Lower lobe of right lung (tissue), 2 donors: ENCODE measurements around the gene CARM1. TPM values are rescaled to one million over a fixed set of nuclear protein-coding genes. Genes with fewer than 3 reads are reported as not detected.

Source experiments
- ATAC-seq, 2 donors: fragments of 200-7000 bp; cut with Tn5 transposase; one replicate each; pipeline ENCODE4 v1.9.1; 2020 to 2022; ENCODE audit warnings: mild to moderate bottlenecking in 2 of 2, moderate library complexity in 2 of 2
- DNase-seq: peaks from one replicate; pipeline ENCODE4 v3.0.0-alpha.2; 2020
- H3K27ac ChIP-seq: fragments of 200-600 bp; one replicate; pipeline ENCODE4 v1.8.0; 2022
- H3K27me3 ChIP-seq: fragments of 200-600 bp; one replicate; pipeline ENCODE4 v1.8.0; 2022; ENCODE audit warnings: low read depth
- H3K36me3 ChIP-seq: fragments of 200-600 bp; one replicate; pipeline ENCODE4 v1.8.0; 2022; ENCODE audit warnings: mild to moderate bottlenecking
- H3K4me1 ChIP-seq: fragments of 200-600 bp; one replicate; pipeline ENCODE4 v1.8.0; 2022
- H3K4me3 ChIP-seq: fragments of 200-600 bp; one replicate; pipeline ENCODE4 v1.8.0; 2022; ENCODE audit warnings: mild to moderate bottlenecking
- H3K9me3 ChIP-seq: fragments of 200-600 bp; one replicate; pipeline ENCODE4 v1.8.0; 2022
- intact Hi-C: fragments of 100-400 bp; cut with DNase I; formaldehyde crosslinking; loops from one replicate; pipeline ENCODE4 v1.11.0; 2022
- total RNA-seq: library from RNA; stranded (reverse); fragmentation: NEBNext Ultra II Directional; extraction: Animal tissue kit (Norgen Biotek cat#: 25700); gene quantifications from one replicate; pipeline ENCODE4 v1.2.1, GENCODE V29; 2021
- TF ChIP-seq, protein P1 (sequence below): fragments of 200-600 bp; IDR thresholded peaks from one replicate; pipeline ENCODE4 v1.8.0; 2022; ENCODE audit warnings: antibody characterized with exemption, mild to moderate bottlenecking
- donor health status: DM: no; HTN: yes; CAD: no; lungs with severe emphysema.

CARM1 gene
- total RNA-seq, 1 donor from 2014 or later = 27.5 TPM

DNA sequence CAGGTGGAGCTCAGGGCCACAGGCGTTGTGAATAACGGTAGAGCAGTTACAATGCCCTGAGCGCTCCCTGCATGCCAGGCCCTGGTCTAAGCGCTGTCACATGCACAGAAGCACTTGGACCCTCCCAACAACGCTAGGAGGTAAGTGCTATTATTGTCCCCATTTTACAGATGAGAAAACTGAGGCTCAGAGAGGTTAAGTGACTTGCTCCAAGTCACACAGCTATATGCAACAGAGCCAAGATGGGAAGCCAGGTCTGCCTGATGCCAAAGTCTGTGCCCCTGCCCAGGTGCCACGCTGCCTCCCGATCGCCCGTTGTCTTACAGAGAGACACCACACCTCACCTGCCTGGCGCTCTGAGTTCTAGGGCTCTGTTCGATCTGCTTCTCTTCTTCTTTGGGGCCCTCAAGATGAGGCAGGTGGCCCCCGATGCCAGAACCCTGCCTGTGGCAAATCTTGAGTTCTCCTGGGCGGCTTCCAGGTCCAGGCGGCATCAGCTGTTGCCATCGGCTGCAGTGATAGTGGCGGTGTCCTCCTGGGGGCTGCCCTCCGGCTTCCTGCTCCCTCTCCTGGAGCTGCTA, 37.1 kb downstream of the CARM1 start:
- ATAC-seq (no peak), DNase-seq (no peak)
- intact Hi-C loops = no loop called here
- TF ChIP-seq, protein P1, sequence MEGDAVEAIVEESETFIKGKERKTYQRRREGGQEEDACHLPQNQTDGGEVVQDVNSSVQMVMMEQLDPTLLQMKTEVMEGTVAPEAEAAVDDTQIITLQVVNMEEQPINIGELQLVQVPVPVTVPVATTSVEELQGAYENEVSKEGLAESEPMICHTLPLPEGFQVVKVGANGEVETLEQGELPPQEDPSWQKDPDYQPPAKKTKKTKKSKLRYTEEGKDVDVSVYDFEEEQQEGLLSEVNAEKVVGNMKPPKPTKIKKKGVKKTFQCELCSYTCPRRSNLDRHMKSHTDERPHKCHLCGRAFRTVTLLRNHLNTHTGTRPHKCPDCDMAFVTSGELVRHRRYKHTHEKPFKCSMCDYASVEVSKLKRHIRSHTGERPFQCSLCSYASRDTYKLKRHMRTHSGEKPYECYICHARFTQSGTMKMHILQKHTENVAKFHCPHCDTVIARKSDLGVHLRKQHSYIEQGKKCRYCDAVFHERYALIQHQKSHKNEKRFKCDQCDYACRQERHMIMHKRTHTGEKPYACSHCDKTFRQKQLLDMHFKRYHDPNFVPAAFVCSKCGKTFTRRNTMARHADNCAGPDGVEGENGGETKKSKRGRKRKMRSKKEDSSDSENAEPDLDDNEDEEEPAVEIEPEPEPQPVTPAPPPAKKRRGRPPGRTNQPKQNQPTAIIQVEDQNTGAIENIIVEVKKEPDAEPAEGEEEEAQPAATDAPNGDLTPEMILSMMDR = no peak
- Histone ChIP-seq H3K27me3 (no peaks in the 10 kb centered on the region), H3K27ac (no peak overlapping the region), H3K36me3 (peaks cover 66% of the 10 kb centered on the region), H3K9me3 (no peaks in the 10 kb centered on the region), H3K4me1 (no peaks in the 10 kb centered on the region), H3K4me3 (no peak overlapping the region)

DNA sequence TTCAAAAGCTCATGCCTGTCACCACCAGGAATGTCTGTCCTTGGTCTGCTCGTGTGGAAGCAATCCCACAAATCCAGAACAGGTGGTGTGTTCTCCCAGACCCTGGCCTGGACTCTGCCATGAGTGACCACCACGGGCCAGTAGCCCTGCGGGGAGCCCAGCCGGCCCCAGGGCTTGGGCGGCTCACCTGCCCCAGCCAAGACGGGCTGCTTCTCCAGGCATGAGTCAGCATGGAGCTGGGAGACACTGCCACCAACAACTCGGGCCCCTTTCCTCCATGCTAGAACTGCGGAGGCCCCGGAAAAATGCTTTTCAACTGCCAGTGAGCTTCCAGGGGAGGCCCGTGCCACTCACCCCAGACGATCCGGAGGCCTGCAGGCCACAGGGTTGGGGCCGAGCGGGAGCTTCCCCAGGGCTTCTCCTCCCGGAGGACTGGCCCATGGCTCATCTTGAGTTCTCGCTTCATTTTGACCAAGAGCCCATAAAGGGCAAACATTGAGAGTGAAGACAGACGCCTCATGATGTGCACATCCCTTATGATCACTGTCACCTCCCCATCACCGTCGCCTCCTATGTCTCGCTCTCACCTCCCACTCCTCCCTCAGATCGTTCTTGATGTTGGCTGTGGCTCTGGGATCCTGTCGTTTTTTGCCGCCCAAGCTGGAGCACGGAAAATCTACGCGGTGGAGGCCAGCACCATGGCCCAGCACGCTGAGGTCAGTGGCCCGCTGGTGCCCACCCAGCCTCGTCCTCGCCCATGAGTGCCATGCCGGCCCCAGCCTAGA, 40.4 kb downstream of the CARM1 start:
- Histone ChIP-seq H3K4me1 (no peaks in the 10 kb centered on the region), H3K4me3 (no peak overlapping the region), H3K36me3 (peaks cover 96% of the 10 kb centered on the region), H3K9me3 (no peaks in the 10 kb centered on the region), H3K27me3 (no peaks in the 10 kb centered on the region), H3K27ac (no peak overlapping the region)
- intact Hi-C loops = no loop called here
- ATAC-seq (no peak), DNase-seq (no peak)
- TF ChIP-seq, protein P1 = no peak

DNA sequence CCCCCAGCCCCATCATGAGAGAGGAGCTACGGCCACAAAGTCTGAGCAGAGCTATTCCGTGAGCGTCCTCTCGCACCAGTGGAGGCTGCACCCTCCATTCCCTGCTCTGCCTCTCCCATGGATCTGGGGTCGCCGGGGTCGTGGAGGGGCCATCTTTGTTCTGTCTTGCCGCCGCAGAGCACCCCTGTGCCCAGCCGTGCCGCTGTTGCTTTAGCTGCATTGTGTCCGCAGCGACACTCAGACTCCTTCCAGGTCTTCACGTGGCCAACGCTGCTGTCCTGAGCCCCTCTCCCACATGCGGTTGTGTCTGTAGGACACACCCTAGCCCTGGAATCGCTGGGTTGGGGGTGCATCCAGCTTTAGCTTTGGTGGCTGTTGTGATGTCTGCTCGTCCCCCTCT, 41.3 kb downstream of the CARM1 start:
- no peak for ATAC-seq
- H3K27me3 ChIP-seq = no peaks in the 10 kb centered on the region
- intact Hi-C loops = no loop called here
- DNase-seq = no peak
- no peak overlapping the region for H3K4me3 ChIP-seq
- no peaks in the 10 kb centered on the region for H3K9me3 ChIP-seq
- H3K4me1 ChIP-seq = no peaks in the 10 kb centered on the region
- TF ChIP-seq, protein P1 = no peak
- peaks cover 90% of the 10 kb centered on the region for H3K36me3 ChIP-seq
- H3K27ac ChIP-seq = no peak overlapping the region

DNA sequence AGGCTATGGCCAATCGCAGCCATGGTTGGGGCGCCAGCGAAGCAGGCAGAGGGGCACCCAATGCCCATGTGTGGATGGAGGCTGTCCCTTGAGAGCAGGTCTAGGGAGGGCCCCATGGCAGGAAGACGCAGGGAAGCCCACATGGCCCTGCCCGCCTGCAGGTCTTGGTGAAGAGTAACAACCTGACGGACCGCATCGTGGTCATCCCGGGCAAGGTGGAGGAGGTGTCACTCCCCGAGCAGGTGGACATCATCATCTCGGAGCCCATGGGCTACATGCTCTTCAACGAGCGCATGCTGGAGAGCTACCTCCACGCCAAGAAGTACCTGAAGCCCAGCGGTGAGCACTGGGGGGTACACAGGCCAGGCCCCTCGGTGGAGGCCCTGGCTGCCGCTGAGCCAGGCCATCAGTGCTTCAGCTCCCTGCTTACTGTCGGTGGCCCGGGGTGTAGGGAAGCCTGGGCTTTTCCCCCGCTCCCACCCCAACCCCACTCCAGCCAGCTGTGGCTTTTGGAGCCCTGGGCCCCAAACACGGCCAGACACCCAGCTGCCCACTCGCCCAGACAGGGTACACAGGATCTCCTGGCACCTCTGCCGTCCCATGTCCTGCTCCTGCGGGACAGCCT, 42.5 kb downstream of the CARM1 start:
- H3K4me3 ChIP-seq = no peak overlapping the region
- DNase-seq (no peak), ATAC-seq (no peak)
- intact Hi-C loops = no loop called here
- H3K4me1 ChIP-seq = no peaks in the 10 kb centered on the region
- no peaks in the 10 kb centered on the region for H3K9me3 ChIP-seq
- peaks cover 88% of the 10 kb centered on the region for H3K36me3 ChIP-seq
- H3K27me3 ChIP-seq = no peaks in the 10 kb centered on the region
- H3K27ac ChIP-seq = no peak overlapping the region
- TF ChIP-seq, protein P1 = no peak

DNA sequence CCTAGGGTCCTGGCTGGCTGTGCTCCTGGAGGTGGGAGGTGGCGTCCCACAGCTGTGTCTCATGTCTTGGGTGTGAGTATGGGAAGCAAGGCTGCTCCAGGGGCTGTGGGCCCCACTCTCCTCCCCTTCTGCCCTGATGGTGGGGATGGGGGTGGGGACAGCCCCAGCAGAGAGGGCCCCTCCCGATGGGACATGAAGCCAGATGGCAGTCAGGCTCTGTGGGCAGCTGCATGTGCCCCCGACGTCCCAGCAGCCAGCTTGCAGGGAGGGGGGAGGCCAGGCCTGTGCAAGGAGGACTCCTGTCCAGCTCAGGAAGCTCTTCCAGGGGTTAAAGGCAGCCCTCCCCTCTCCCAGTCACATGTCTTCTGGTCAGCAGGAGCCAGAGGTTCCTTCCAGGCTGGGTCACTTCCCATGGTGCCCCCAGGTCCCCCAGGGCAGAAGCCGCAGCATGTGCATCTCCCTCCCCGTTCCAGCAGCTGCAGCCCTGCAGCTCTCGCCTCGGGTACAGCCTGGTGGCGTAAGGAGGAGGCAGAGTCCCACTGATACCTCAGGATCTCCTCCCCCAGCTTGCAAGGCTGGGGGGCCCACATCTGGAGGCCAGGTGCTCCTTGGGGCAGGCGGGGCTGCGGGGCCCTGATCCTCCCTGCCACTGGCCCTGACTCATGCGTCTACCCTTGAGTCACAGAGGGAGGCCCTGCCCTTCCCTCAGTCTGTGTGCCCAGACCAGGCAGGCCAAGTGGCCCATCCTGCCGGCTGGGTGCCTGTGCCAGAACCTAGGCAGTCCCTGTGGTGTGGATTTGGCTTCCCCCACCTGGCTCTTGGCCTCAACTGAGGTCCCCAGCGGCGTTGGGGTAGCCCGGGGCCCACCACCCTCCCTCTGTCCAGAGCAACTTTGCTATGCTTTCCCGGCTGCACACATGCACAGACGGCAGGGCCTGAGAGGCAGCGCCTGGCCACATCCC, 44.1 kb downstream of the CARM1 start:
- no peak for DNase-seq
- Histone ChIP-seq H3K36me3 (peaks cover 87% of the 10 kb centered on the region), H3K4me3 (no peak overlapping the region), H3K4me1 (no peaks in the 10 kb centered on the region), H3K27me3 (no peaks in the 10 kb centered on the region), H3K27ac (no peak overlapping the region), H3K9me3 (no peaks in the 10 kb centered on the region)
- ATAC-seq = no peak
- TF ChIP-seq, protein P1 = no peak
- intact Hi-C loops = no loop called here
